Measurements from ENCODE around the gene PIK3CD.

DNA sequence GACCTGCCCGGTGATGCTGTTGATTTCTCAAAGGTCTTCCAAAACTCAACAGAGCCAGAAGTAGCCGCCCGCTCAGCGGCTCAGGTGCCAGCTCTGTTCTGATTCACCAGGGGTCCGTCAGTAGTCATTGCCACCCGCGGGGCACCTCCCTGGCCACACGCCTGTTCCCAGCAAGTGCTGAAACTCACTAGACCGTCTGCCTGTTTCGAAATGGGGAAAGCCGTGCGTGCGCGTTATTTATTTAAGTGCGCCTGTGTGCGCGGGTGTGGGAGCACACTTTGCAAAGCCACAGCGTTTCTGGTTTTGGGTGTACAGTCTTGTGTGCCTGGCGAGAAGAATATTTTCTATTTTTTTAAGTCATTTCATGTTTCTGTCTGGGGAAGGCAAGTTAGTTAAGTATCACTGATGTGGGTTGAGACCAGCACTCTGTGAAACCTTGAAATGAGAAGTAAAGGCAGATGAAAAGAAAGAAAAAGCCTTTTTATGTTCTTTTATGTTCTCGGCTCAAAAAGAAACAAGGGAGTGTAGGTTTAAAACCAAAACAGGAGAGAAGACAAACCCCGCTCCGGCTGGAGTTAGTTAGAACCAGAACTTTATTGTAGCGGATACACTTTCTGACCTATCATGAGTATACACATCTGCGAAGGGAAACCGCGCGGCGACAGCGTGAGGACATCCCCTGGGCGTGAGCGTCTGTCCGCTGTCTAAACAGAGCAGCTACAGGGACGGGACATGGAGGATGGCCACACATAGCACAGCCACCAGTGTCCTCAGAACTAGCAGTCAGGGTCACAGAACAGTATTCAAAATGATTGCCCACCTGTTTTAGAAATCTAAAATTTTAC, 77.1 kb downstream of the PIK3CD start:
- no peak for TF ChIP-seq EZH2 (IDR thresholded peaks at IDR 0.05; ENCODE audit: borderline replicate concordance, insufficient read depth, low read length, poor library complexity, severe bottlenecking)
- TF ChIP-seq, protein P1, sequence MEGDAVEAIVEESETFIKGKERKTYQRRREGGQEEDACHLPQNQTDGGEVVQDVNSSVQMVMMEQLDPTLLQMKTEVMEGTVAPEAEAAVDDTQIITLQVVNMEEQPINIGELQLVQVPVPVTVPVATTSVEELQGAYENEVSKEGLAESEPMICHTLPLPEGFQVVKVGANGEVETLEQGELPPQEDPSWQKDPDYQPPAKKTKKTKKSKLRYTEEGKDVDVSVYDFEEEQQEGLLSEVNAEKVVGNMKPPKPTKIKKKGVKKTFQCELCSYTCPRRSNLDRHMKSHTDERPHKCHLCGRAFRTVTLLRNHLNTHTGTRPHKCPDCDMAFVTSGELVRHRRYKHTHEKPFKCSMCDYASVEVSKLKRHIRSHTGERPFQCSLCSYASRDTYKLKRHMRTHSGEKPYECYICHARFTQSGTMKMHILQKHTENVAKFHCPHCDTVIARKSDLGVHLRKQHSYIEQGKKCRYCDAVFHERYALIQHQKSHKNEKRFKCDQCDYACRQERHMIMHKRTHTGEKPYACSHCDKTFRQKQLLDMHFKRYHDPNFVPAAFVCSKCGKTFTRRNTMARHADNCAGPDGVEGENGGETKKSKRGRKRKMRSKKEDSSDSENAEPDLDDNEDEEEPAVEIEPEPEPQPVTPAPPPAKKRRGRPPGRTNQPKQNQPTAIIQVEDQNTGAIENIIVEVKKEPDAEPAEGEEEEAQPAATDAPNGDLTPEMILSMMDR (IDR thresholded peaks at IDR 0.05; ENCODE audit: poor library complexity, severe bottlenecking): no peak
- TF ChIP-seq, protein P2, sequence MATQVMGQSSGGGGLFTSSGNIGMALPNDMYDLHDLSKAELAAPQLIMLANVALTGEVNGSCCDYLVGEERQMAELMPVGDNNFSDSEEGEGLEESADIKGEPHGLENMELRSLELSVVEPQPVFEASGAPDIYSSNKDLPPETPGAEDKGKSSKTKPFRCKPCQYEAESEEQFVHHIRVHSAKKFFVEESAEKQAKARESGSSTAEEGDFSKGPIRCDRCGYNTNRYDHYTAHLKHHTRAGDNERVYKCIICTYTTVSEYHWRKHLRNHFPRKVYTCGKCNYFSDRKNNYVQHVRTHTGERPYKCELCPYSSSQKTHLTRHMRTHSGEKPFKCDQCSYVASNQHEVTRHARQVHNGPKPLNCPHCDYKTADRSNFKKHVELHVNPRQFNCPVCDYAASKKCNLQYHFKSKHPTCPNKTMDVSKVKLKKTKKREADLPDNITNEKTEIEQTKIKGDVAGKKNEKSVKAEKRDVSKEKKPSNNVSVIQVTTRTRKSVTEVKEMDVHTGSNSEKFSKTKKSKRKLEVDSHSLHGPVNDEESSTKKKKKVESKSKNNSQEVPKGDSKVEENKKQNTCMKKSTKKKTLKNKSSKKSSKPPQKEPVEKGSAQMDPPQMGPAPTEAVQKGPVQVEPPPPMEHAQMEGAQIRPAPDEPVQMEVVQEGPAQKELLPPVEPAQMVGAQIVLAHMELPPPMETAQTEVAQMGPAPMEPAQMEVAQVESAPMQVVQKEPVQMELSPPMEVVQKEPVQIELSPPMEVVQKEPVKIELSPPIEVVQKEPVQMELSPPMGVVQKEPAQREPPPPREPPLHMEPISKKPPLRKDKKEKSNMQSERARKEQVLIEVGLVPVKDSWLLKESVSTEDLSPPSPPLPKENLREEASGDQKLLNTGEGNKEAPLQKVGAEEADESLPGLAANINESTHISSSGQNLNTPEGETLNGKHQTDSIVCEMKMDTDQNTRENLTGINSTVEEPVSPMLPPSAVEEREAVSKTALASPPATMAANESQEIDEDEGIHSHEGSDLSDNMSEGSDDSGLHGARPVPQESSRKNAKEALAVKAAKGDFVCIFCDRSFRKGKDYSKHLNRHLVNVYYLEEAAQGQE (IDR thresholded peaks at IDR 0.05; ENCODE audit: borderline replicate concordance): no peak
- no peak for TF ChIP-seq POLR2AphosphoS5 (IDR thresholded peaks at IDR 0.05)
- no peak for TF ChIP-seq SMC3 (conservative IDR thresholded peaks at IDR 0.05; ENCODE audit: poor library complexity)
- TF ChIP-seq RAD21 (conservative IDR thresholded peaks at IDR 0.05): no peak
- no peak for TF ChIP-seq MXI1 (conservative IDR thresholded peaks at IDR 0.05; ENCODE audit: poor library complexity, severe bottlenecking)
- TF ChIP-seq EP300 (conservative IDR thresholded peaks at IDR 0.05; ENCODE audit: poor library complexity, severe bottlenecking): no peak
